Small intestine (tissue), 7 donors: Measurements from ENCODE around the gene CRAT. TPM values are rescaled to one million over a fixed set of nuclear protein-coding genes. Genes with fewer than 3 reads are reported as not detected.
A peak's percentile ranks its signal among the peaks of the same experiment; 100 is the strongest.
"Not testable (repeated sequence)": the region's sequence is repeated elsewhere in the genome, so short reads cannot be mapped to it uniquely, and the experiment has no call there.

Source experiments
- DNase-seq, 2 donors: peaks; one replicate each; pipeline versions ENCODE4 v3.0.0 to v3.0.0-alpha.2; 2013
- FAIRE-seq: peaks from 2 replicates; lab custom pipeline; 2012; peaks lifted over from hg19 to GRCh38; lab: Jason Lieb, UNC
- H3K27ac ChIP-seq, 3 donors: one replicate each; pipeline ENCODE4 v1.5.1; 2013; ENCODE audit warnings: low read length in 2 of 3, mild to moderate bottlenecking in 2 of 3, control low read depth in 1 of 3, inconsistent platforms in 1 of 3, low read depth in 1 of 3, moderate library complexity in 1 of 3
- H3K27me3 ChIP-seq, 3 donors: one replicate each; pipeline ENCODE4 v1.6.1; 2013; ENCODE audit warnings: low read length in 3 of 3, inconsistent platforms in 1 of 3; ENCODE audit not compliant: control insufficient read depth in 3 of 3, insufficient read depth in 3 of 3
- H3K36me3 ChIP-seq, 3 donors: one replicate each; pipeline ENCODE4 v1.6.1; 2013; ENCODE audit warnings: low read length in 3 of 3, inconsistent platforms in 1 of 3, low read depth in 1 of 3, mild to moderate bottlenecking in 1 of 3, moderate library complexity in 1 of 3; ENCODE audit not compliant: control insufficient read depth in 3 of 3, insufficient read depth in 2 of 3
- H3K4me1 ChIP-seq, 3 donors: one replicate each; pipeline ENCODE4 v1.6.1; 2013; ENCODE audit warnings: low read length in 2 of 3, inconsistent platforms in 1 of 3, low read depth in 1 of 3, mild to moderate bottlenecking in 1 of 3, moderate library complexity in 1 of 3; ENCODE audit not compliant: control insufficient read depth in 3 of 3, insufficient read depth in 2 of 3
- H3K4me3 ChIP-seq, 3 donors: one replicate each; pipeline ENCODE4 v1.5.1; 2013; ENCODE audit warnings: low read length in 3 of 3, control low read depth in 1 of 3, inconsistent platforms in 1 of 3, low read depth in 1 of 3, mild to moderate bottlenecking in 1 of 3, moderate library complexity in 1 of 3
- H3K9me3 ChIP-seq, 2 donors: one replicate each; pipeline ENCODE4 v1.6.1; 2013; ENCODE audit warnings: low read depth in 1 of 2, low read length in 1 of 2; ENCODE audit not compliant: control insufficient read depth in 2 of 2, insufficient read depth in 1 of 2
- WGBS, 3 donors: extraction: QIAGEN DNeasy Blood & Tissue Kit; methylation state at CpG; one replicate each; pipeline ENCODE4 v1.1.7; 2013; 5-methylcytosine and 5-hydroxymethylcytosine counted together
- polyA plus RNA-seq, 4 donors: library from polyadenylated mRNA; stranded (reverse) in 3 of 4; unstranded in 1 of 4; fragments of 200-250 nt in 3 of 4; fragments of 120-200 nt in 1 of 4; gene quantifications; one replicate each; pipeline versions ENCODE4 v1.2.1 to v1.2.3, GENCODE V29; 2013
- donor health status: healthy with polysubstance abuse.
- donor health status: control.
- donor health status: control.
- donor health status: Bipolar disorder and iron deficiency.
- donor health status: healthy.

The CRAT gene
- polyA plus RNA-seq, 4 donors: 55.0 to 122 (median 97.7) TPM

GRCh38 chr9:129135476-129135875 is 24.9 kb upstream of the CRAT start:
- 88 to 91% (median 90%) methylated on average over 6 of the region's 6 CpGs for WGBS, 3 donors
- Histone ChIP-seq H3K4me1 (peaks cover 0 to 33% (median 4%) of the 10 kb centered on the region in 3 donors), H3K9me3 (no peaks in the 10 kb centered on the region), H3K27ac (no peak overlapping the region), H3K4me3 (no peak overlapping the region), H3K27me3 (no peaks in the 10 kb centered on the region), H3K36me3 (peaks cover 4 to 76% (median 13%) of the 10 kb centered on the region in 3 donors)
- FAIRE-seq: no peak
- DNase-seq: no peak

- FAIRE-seq (no peak), DNase-seq (peak in 1 of 2 donors; percentile 29)
- Histone ChIP-seq H3K36me3 (peaks cover 8 to 81% (median 16%) of the 10 kb centered on the region in 3 donors), H3K27me3 (no peaks in the 10 kb centered on the region), H3K27ac (peak overlapping the region in 1 of 3 donors; percentile 64), H3K4me3 (no peak overlapping the region), H3K9me3 (no peaks in the 10 kb centered on the region), H3K4me1 (peaks cover 0 to 11% (median 0%) of the 10 kb centered on the region in 3 donors)
- WGBS, 3 donors: 82 to 92% (median 89%) methylated on average over 4 of the region's 4 CpGs
Measured at GRCh38 chr9:129133082-129133481, 22.5 kb upstream of the CRAT start.

- H3K9me3 ChIP-seq: no peaks in the 10 kb centered on the region
- H3K27me3 ChIP-seq: no peaks in the 10 kb centered on the region
- no peak overlapping the region for H3K27ac ChIP-seq
- peaks cover 8 to 79% (median 18%) of the 10 kb centered on the region in 3 donors for H3K36me3 ChIP-seq
- FAIRE-seq (no peak), DNase-seq (peak; percentile 70 to 85)
- peaks cover 0 to 10% (median 0%) of the 10 kb centered on the region in 3 donors for H3K4me1 ChIP-seq
- no peak overlapping the region for H3K4me3 ChIP-seq
- WGBS, 3 donors: 41 to 45% (median 43%) methylated on average over 13 of the region's 13 CpGs
Measured at GRCh38 chr9:129131300-129132145, 20.9 kb upstream of the CRAT start.

GRCh38 chr9:129130791-129131190 is 20.2 kb upstream of the CRAT start:
- DNase-seq: no peak
- Histone ChIP-seq H3K27me3 (no peaks in the 10 kb centered on the region), H3K4me3 (no peak overlapping the region), H3K36me3 (peaks cover 8 to 78% (median 14%) of the 10 kb centered on the region in 3 donors), H3K27ac (no peak overlapping the region), H3K4me1 (peaks cover 0 to 10% (median 0%) of the 10 kb centered on the region in 3 donors), H3K9me3 (no peaks in the 10 kb centered on the region)
- FAIRE-seq: no peak
- WGBS, 3 donors: 64 to 76% (median 67%) methylated on average over 3 of the region's 3 CpGs

- not testable (repeated sequence) for FAIRE-seq, H3K4me1 ChIP-seq, H3K4me3 ChIP-seq, H3K27me3 ChIP-seq, H3K9me3 ChIP-seq, H3K27ac ChIP-seq, DNase-seq
- H3K36me3 ChIP-seq: peaks cover 8 to 77% (median 12%) of the 10 kb centered on the region in 3 donors
- WGBS, 3 donors: 88 to 91% (median 91%) methylated on average over 7 of the region's 7 CpGs
Measured at GRCh38 chr9:129130271-129130670, 19.7 kb upstream of the CRAT start.

GRCh38 chr9:129128689-129129088 is 18.1 kb upstream of the CRAT start:
- H3K9me3 ChIP-seq: no peaks in the 10 kb centered on the region
- H3K27me3 ChIP-seq: no peaks in the 10 kb centered on the region
- H3K27ac ChIP-seq: no peak overlapping the region
- DNase-seq: no peak
- no peak for FAIRE-seq
- 92 to 94% (median 93%) methylated on average over 5 of the region's 5 CpGs for WGBS, 3 donors
- no peak overlapping the region for H3K4me3 ChIP-seq
- H3K4me1 ChIP-seq: peaks cover 0 to 11% (median 0%) of the 10 kb centered on the region in 3 donors
- H3K36me3 ChIP-seq: peaks cover 5 to 80% (median 10%) of the 10 kb centered on the region in 3 donors

- no peak overlapping the region for H3K27ac ChIP-seq
- 81 to 85% (median 85%) methylated on average over 10 of the region's 10 CpGs for WGBS, 3 donors
- no peaks in the 10 kb centered on the region for H3K9me3 ChIP-seq
- FAIRE-seq (no peak), DNase-seq (no peak)
- no peaks in the 10 kb centered on the region for H3K27me3 ChIP-seq
- H3K4me3 ChIP-seq: no peak overlapping the region
- peaks cover 5 to 82% (median 12%) of the 10 kb centered on the region in 3 donors for H3K36me3 ChIP-seq
- H3K4me1 ChIP-seq: peaks cover 0 to 5% (median 0%) of the 10 kb centered on the region in 3 donors
Measured at GRCh38 chr9:129126749-129127618, 16.4 kb upstream of the CRAT start.

GRCh38 chr9:129125478-129125877 is 14.9 kb upstream of the CRAT start:
- Histone ChIP-seq H3K27ac (no peak overlapping the region), H3K36me3 (peaks cover 9 to 85% (median 13%) of the 10 kb centered on the region in 3 donors)
- 91 to 94% (median 91%) methylated on average over 8 of the region's 8 CpGs for WGBS, 3 donors

More at GRCh38 chr9:129125478-129125877, 14.9 kb upstream of the CRAT start:
- Histone ChIP-seq H3K4me3 (no peak overlapping the region), H3K4me1 (peaks cover 0 to 4% (median 0%) of the 10 kb centered on the region in 3 donors), H3K9me3 (no peaks in the 10 kb centered on the region), H3K27me3 (no peaks in the 10 kb centered on the region)
- FAIRE-seq (no peak), DNase-seq (no peak)
